ENCODE data around the gene BBS4. TPM values are rescaled to one million over a fixed set of nuclear protein-coding genes. Genes with fewer than 3 reads are reported as not detected.

BBS4 gene
- total and polyA plus RNA-seq, 12 donors = 13.6 to 44.1 (median 23.5) TPM

DNA sequence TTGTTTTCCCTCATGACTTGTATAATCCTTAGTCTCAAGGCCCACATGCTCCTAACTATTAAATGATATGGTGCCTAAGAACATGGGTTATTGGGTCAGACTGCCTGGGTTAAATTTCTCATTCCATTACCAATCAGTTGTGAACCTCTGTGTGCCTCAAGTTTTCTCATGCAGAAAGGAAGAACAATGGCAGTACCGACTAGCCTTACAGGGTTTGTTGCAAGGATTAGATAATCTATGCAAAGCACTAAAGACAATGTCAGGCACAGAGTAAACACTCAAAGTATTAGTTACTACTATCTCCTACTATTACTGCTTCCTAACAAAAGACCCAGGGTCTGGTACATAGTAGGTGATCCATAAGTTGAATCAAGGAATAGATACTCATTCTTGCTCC, 85.3 kb downstream of the BBS4 start:
- no peak for TF ChIP-seq POLR2A (IDR thresholded peaks at IDR 0.05)
- TF ChIP-seq, protein P1, sequence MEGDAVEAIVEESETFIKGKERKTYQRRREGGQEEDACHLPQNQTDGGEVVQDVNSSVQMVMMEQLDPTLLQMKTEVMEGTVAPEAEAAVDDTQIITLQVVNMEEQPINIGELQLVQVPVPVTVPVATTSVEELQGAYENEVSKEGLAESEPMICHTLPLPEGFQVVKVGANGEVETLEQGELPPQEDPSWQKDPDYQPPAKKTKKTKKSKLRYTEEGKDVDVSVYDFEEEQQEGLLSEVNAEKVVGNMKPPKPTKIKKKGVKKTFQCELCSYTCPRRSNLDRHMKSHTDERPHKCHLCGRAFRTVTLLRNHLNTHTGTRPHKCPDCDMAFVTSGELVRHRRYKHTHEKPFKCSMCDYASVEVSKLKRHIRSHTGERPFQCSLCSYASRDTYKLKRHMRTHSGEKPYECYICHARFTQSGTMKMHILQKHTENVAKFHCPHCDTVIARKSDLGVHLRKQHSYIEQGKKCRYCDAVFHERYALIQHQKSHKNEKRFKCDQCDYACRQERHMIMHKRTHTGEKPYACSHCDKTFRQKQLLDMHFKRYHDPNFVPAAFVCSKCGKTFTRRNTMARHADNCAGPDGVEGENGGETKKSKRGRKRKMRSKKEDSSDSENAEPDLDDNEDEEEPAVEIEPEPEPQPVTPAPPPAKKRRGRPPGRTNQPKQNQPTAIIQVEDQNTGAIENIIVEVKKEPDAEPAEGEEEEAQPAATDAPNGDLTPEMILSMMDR (IDR thresholded peaks at IDR 0.05) = no peak
- H3K27ac ChIP-seq = no peak overlapping the region
- no peak for DNase-seq
- WGBS, 4 donors = 86 to 100% (median 88%) methylated on average over 1 of the region's 1 CpG
- no peaks in the 10 kb centered on the region for H3K27me3 ChIP-seq
- intact Hi-C loops (cut with DNase I) = no loop called here
- H3K4me3 ChIP-seq = no peak overlapping the region
- peaks cover 0 to 33% of the 10 kb centered on the region in 2 donors for H3K36me3 ChIP-seq (replicated peaks in 1 of 2)
- H3K4me1 ChIP-seq (replicated peaks in 1 of 2) = peaks cover 0 to 3% of the 10 kb centered on the region in 2 donors
- no peaks in the 10 kb centered on the region for H3K9me3 ChIP-seq (replicated peaks in 1 of 3)

DNA sequence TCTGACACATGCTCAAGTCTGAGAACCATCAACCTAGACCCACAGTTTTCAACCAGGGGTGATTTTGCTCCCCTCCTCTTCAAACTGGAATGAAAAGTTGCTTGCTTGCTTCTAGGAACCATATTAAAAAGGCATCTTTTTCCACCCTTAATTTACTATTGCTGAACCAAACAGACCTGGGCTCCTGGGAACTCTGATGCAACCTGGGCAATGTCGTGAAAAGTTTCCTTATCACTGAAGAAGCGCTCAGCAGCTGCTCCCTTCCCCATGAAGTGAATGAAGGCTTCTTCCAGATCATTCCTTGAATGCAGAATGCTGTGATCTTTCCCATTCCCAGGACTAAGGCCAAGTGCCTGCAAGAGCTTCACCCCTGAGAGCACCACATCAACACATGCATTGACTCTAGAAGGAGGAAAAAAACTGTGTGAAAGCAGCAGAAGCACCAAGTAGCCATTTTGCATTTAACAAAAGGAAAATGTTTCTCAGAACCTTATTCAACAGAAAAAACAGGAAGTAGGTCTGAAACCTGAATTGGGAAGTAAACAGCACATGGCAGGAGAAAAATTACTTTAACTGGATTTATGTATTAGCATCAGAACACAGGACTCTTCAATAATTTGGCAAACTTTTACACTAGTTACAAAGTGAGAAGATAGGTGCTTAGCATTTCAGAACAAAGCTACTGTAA, 88.8 kb downstream of the BBS4 start:
- intact Hi-C loops (cut with DNase I) = no loop called here

DNA sequence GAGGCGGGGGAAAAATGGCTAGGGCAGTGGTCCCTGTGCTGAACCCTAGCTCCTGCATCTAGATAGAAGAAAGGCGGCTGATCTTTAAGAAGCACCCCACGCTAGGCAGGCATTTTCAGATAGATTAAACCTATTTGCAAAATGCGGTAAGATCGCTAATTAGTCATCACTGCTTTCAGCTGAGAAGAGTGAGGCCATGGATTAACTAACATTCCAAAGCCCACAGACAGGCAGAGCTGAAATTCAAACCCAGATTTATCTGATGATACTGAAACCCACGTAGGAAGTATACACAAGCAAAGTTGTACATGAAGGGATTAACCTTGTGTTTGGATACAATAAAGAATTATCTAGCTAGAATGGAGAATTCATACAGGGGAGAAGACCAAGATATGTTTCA, 92.8 kb downstream of the BBS4 start:
- no peak overlapping the region for H3K27ac ChIP-seq
- peaks cover 0 to 28% of the 10 kb centered on the region in 2 donors for H3K4me1 ChIP-seq (replicated peaks in 1 of 2)
- TF ChIP-seq, protein P1 (IDR thresholded peaks at IDR 0.05) = no peak
- TF ChIP-seq POLR2A (IDR thresholded peaks at IDR 0.05) = no peak
- peaks cover 0 to 7% of the 10 kb centered on the region in 2 donors for H3K36me3 ChIP-seq (replicated peaks in 1 of 2)
- no peaks in the 10 kb centered on the region for H3K9me3 ChIP-seq (replicated peaks in 1 of 3)
- 76 to 88% (median 86%) methylated on average over 6 of the region's 6 CpGs for WGBS, 4 donors
- H3K27me3 ChIP-seq = no peaks in the 10 kb centered on the region
- DNase-seq = no peak
- intact Hi-C loops (cut with DNase I) = no loop called here
- no peak overlapping the region for H3K4me3 ChIP-seq

More for the DNA sequence above, 88.8 kb downstream of the BBS4 start:
- peaks cover 0 to 3% of the 10 kb centered on the region in 2 donors for H3K4me1 ChIP-seq (replicated peaks in 1 of 2)
- no peaks in the 10 kb centered on the region for H3K27me3 ChIP-seq
- DNase-seq = no peak
- H3K9me3 ChIP-seq (replicated peaks in 1 of 3) = no peaks in the 10 kb centered on the region
- WGBS, 4 donors = 73 to 90% (median 81%) methylated on average over 2 of the region's 2 CpGs
- peaks cover 0 to 24% of the 10 kb centered on the region in 2 donors for H3K36me3 ChIP-seq (replicated peaks in 1 of 2)
- H3K27ac ChIP-seq = no peak overlapping the region
- H3K4me3 ChIP-seq = no peak overlapping the region
- no peak for TF ChIP-seq POLR2A (IDR thresholded peaks at IDR 0.05)
- TF ChIP-seq, protein P1 (IDR thresholded peaks at IDR 0.05) = no peak

DNA sequence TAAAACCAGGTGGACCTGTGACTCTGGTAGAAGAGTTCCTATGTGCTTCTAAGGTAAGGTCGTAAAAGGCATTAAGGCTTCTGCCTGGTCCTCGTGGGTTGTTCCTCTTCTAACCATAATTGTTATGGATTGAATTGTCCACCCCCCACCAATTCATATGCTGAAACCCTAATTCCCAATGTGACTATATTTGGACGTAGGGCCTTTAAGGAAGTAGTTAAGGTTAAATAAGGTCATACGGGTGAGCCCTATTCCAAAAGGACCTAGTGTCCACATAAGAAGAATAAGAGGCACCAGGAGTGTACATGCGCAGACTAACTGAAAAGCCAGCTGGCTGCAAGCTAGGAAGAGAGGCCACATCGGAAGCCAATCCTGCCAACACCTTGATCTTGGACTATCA, 95.6 kb downstream of the BBS4 start:
- H3K9me3 ChIP-seq (replicated peaks in 1 of 3) = no peaks in the 10 kb centered on the region
- peaks cover 0 to 36% of the 10 kb centered on the region in 2 donors for H3K4me1 ChIP-seq (replicated peaks in 1 of 2)
- H3K27me3 ChIP-seq = no peaks in the 10 kb centered on the region
- H3K36me3 ChIP-seq (replicated peaks in 1 of 2) = no peaks in the 10 kb centered on the region
- intact Hi-C loops (cut with DNase I) = loop anchor here in 1 of 2 donors (10.0 kb wide), 1 partner anchor 303 kb away; no protein-coding TSS in a partner anchor
- H3K4me3 ChIP-seq = no peak overlapping the region
- TF ChIP-seq POLR2A (IDR thresholded peaks at IDR 0.05) = no peak
- TF ChIP-seq, protein P1 (IDR thresholded peaks at IDR 0.05) = no peak
- no peak overlapping the region for H3K27ac ChIP-seq
- WGBS, 4 donors = 75 to 81% (median 77%) methylated on average over 5 to 6 of the region's 6 CpGs
- DNase-seq = no peak
